IPS-NIHi7 (cell line): Measurements from ENCODE around the gene ORAI2.
"Not testable (repeated sequence)": the region's sequence is repeated elsewhere in the genome, so short reads cannot be mapped to it uniquely, and the experiment has no call there.

Source experiments
- DNase-seq: peaks from one replicate; pipeline ENCODE4 v3.0.0; 2012; ENCODE audit warnings: mixed read lengths; ENCODE audit errors: extremely low spot score

Gene ORAI2

GRCh38 chr7:102469351-102469971, 36.1 kb downstream of the ORAI2 start:
- DNase-seq = no peak

- DNase-seq = no peak
Observed at GRCh38 chr7:102469972-102470825, 36.8 kb downstream of the ORAI2 start.

GRCh38 chr7:102471791-102472125, 38.4 kb downstream of the ORAI2 start:
- DNase-seq = no peak

- DNase-seq = no peak
Observed at GRCh38 chr7:102472126-102473041, 39.0 kb downstream of the ORAI2 start.

- no peak for DNase-seq
Observed at GRCh38 chr7:102473271-102473991, 40.1 kb downstream of the ORAI2 start.

GRCh38 chr7:102474116-102474515, 40.7 kb downstream of the ORAI2 start:
- not testable (repeated sequence) for DNase-seq

GRCh38 chr7:102474736-102475435, 41.5 kb downstream of the ORAI2 start:
- DNase-seq = not testable (repeated sequence)

- not testable (repeated sequence) for DNase-seq
Observed at GRCh38 chr7:102478314-102479208, 45.2 kb downstream of the ORAI2 start, which contains the start of gene POLR2J. Gene POLR2J (minus strand): TSS chr7:102478922. CDS start chr7:102478860, 62 bp downstream.

- not testable (repeated sequence) for DNase-seq
Observed at GRCh38 chr7:102479209-102479584, 45.8 kb downstream of the ORAI2 start.

GRCh38 chr7:102479982-102480637, 46.7 kb downstream of the ORAI2 start:
- DNase-seq = not testable (repeated sequence)

- DNase-seq = not testable (repeated sequence)
Observed at GRCh38 chr7:102481962-102482361, 48.6 kb downstream of the ORAI2 start.

- not testable (repeated sequence) for DNase-seq
Observed at GRCh38 chr7:102484317-102484716, 50.9 kb downstream of the ORAI2 start.

- DNase-seq = not testable (repeated sequence)
Observed at GRCh38 chr7:102490529-102491075, 57.2 kb downstream of the ORAI2 start.

- DNase-seq = not testable (repeated sequence)
Observed at GRCh38 chr7:102493220-102493935, 60.0 kb downstream of the ORAI2 start.

GRCh38 chr7:102494026-102494425, 60.7 kb downstream of the ORAI2 start:
- not testable (repeated sequence) for DNase-seq

- DNase-seq = not testable (repeated sequence)
Observed at GRCh38 chr7:102494473-102495149, 61.2 kb downstream of the ORAI2 start.

GRCh38 chr7:102496861-102497260, 63.5 kb downstream of the ORAI2 start:
- not testable (repeated sequence) for DNase-seq
